Immature natural killer cell (primary cell): ENCODE results near the gene SLC2A3. TPM values are rescaled to one million over a fixed set of nuclear protein-coding genes. Genes with fewer than 3 reads are reported as not detected.
A peak's percentile ranks its signal among the peaks of the same experiment; 100 is the strongest.
"Not testable (repeated sequence)": the region's sequence is repeated elsewhere in the genome, so short reads cannot be mapped to it uniquely, and the experiment has no call there.

ENCODE experiments used
- DNase-seq, 3 donors: peaks; one replicate each; pipeline ENCODE4 v3.0.0; 2022; ENCODE audit warnings: mixed read lengths in 1 of 3
- H3K27ac Mint-ChIP-seq, 6 donors: one replicate each; pipeline ENCODE4 v1.8.0; 2020; ENCODE audit warnings: mixed read lengths in 6 of 6, mild to moderate bottlenecking in 5 of 6, inconsistent platforms in 4 of 6, moderate library complexity in 3 of 6
- H3K27me3 Mint-ChIP-seq, 3 donors: one replicate each; pipeline ENCODE4 v1.8.0; 2020 to 2021; ENCODE audit warnings: low read depth in 3 of 3, mild to moderate bottlenecking in 3 of 3, mixed read lengths in 3 of 3, moderate library complexity in 3 of 3, inconsistent platforms in 1 of 3
- H3K36me3 Mint-ChIP-seq, 3 donors: one replicate each; pipeline ENCODE4 v1.8.0; 2020; ENCODE audit warnings: mixed read lengths in 3 of 3, inconsistent platforms in 2 of 3, mild to moderate bottlenecking in 2 of 3
- H3K4me1 Mint-ChIP-seq, 2 donors: one replicate each; pipeline ENCODE4 v1.8.0; 2020; ENCODE audit warnings: inconsistent platforms in 2 of 2, mild to moderate bottlenecking in 2 of 2, mixed read lengths in 2 of 2, moderate library complexity in 1 of 2
- H3K4me3 Mint-ChIP-seq, 5 donors: one replicate each; pipeline ENCODE4 v1.8.0; 2020; ENCODE audit warnings: mild to moderate bottlenecking in 5 of 5, mixed read lengths in 5 of 5, inconsistent platforms in 3 of 5, moderate library complexity in 3 of 5
- H3K9me3 Mint-ChIP-seq, 6 donors: one replicate each; pipeline ENCODE4 v1.8.0; 2020; ENCODE audit warnings: mild to moderate bottlenecking in 6 of 6, mixed read lengths in 6 of 6, inconsistent platforms in 4 of 6, moderate library complexity in 3 of 6
- polyA plus RNA-seq, 3 donors: library from polyadenylated mRNA; unstranded; fragments of 300-500 nt; fragmentation: Illumina TruSeq; gene quantifications; one replicate each; pipeline ENCODE4 v1.2.3, GENCODE V29; 2021

The SLC2A3 gene
- polyA plus RNA-seq, 3 donors from 2014 or later, result 55.0 to 114 (median 114) TPM

- H3K36me3 Mint-ChIP-seq, H3K9me3 Mint-ChIP-seq, H3K4me3 Mint-ChIP-seq, H3K27ac Mint-ChIP-seq, DNase-seq, H3K27me3 Mint-ChIP-seq: not testable (repeated sequence)
- peaks cover 23 to 28% of the 10 kb centered on the region in 2 donors for H3K4me1 Mint-ChIP-seq
Measured at GRCh38 chr12:7964669-7965068, 28.7 kb upstream of the SLC2A3 start.

GRCh38 chr12:7961395-7962178 is 25.6 kb upstream of the SLC2A3 start:
- no peak for DNase-seq
- H3K27me3 Mint-ChIP-seq, result peaks cover 0 to 14% (median 0%) of the 10 kb centered on the region in 3 donors
- no peaks in the 10 kb centered on the region for H3K9me3 Mint-ChIP-seq
- peak overlapping the region; percentile 92 to 98 (median 96) for H3K27ac Mint-ChIP-seq
- peak overlapping the region; percentile 46 to 94 (median 88) for H3K4me3 Mint-ChIP-seq
- no peaks in the 10 kb centered on the region for H3K36me3 Mint-ChIP-seq
- H3K4me1 Mint-ChIP-seq, result peaks cover 41 to 42% of the 10 kb centered on the region in 2 donors

GRCh38 chr12:7959701-7960121 is 23.7 kb upstream of the SLC2A3 start:
- H3K4me3 Mint-ChIP-seq, result peak overlapping the region; percentile 88 to 95 (median 91)
- H3K27me3 Mint-ChIP-seq, result peaks cover 0 to 14% (median 0%) of the 10 kb centered on the region in 3 donors
- peak; percentile 61 to 72 (median 69) for DNase-seq
- no peaks in the 10 kb centered on the region for H3K36me3 Mint-ChIP-seq
- no peaks in the 10 kb centered on the region for H3K9me3 Mint-ChIP-seq
- peak overlapping the region; percentile 92 to 98 (median 96) for H3K27ac Mint-ChIP-seq
- H3K4me1 Mint-ChIP-seq, result peaks cover 41 to 42% of the 10 kb centered on the region in 2 donors

GRCh38 chr12:7959278-7959677 is 23.3 kb upstream of the SLC2A3 start:
- Mint-ChIP-seq H3K27me3 (peaks cover 0 to 13% (median 0%) of the 10 kb centered on the region in 3 donors), H3K27ac (peak overlapping the region; percentile 92 to 98 (median 96)), H3K4me3 (peak overlapping the region; percentile 88 to 95 (median 91)), H3K4me1 (peaks cover 41 to 42% of the 10 kb centered on the region in 2 donors), H3K9me3 (no peaks in the 10 kb centered on the region), H3K36me3 (no peaks in the 10 kb centered on the region)
- no peak for DNase-seq

- H3K4me1 Mint-ChIP-seq, result peaks cover 20 to 22% of the 10 kb centered on the region in 2 donors
- H3K27ac Mint-ChIP-seq, H3K27me3 Mint-ChIP-seq, H3K36me3 Mint-ChIP-seq, H3K9me3 Mint-ChIP-seq, H3K4me3 Mint-ChIP-seq, DNase-seq: not testable (repeated sequence)
Measured at GRCh38 chr12:7954877-7955276, 18.9 kb upstream of the SLC2A3 start.

- not testable (repeated sequence) for H3K27ac Mint-ChIP-seq, H3K4me3 Mint-ChIP-seq, DNase-seq, H3K9me3 Mint-ChIP-seq, H3K27me3 Mint-ChIP-seq, H3K36me3 Mint-ChIP-seq
- peaks cover 15 to 17% of the 10 kb centered on the region in 2 donors for H3K4me1 Mint-ChIP-seq
Measured at GRCh38 chr12:7954418-7954817, 18.4 kb upstream of the SLC2A3 start.

- DNase-seq, result not testable (repeated sequence)
- H3K27ac Mint-ChIP-seq, result peak overlapping the region in 1 of 6 donors; percentile 73
- peaks cover 10 to 15% of the 10 kb centered on the region in 2 donors for H3K4me1 Mint-ChIP-seq
Measured at GRCh38 chr12:7953912-7954311, 17.9 kb upstream of the SLC2A3 start.

GRCh38 chr12:7951671-7952070 is 15.7 kb upstream of the SLC2A3 start:
- H3K4me3 Mint-ChIP-seq, result no peak overlapping the region
- no peak overlapping the region for H3K27ac Mint-ChIP-seq
- no peak for DNase-seq
- H3K27me3 Mint-ChIP-seq, result no peaks in the 10 kb centered on the region
- no peaks in the 10 kb centered on the region for H3K36me3 Mint-ChIP-seq
- H3K4me1 Mint-ChIP-seq, result peaks cover 0 to 10% of the 10 kb centered on the region in 2 donors
- no peaks in the 10 kb centered on the region for H3K9me3 Mint-ChIP-seq

More at GRCh38 chr12:7953912-7954311, 17.9 kb upstream of the SLC2A3 start:
- H3K36me3 Mint-ChIP-seq, H3K4me3 Mint-ChIP-seq, H3K9me3 Mint-ChIP-seq, H3K27me3 Mint-ChIP-seq: not testable (repeated sequence)

- H3K27ac Mint-ChIP-seq, H3K9me3 Mint-ChIP-seq, H3K4me3 Mint-ChIP-seq, DNase-seq, H3K36me3 Mint-ChIP-seq, H3K27me3 Mint-ChIP-seq: not testable (repeated sequence)
- peaks cover 0 to 10% of the 10 kb centered on the region in 2 donors for H3K4me1 Mint-ChIP-seq
Measured at GRCh38 chr12:7950230-7950943, 14.4 kb upstream of the SLC2A3 start.

GRCh38 chr12:7948589-7949260 is 12.7 kb upstream of the SLC2A3 start:
- DNase-seq, result no peak
- peak overlapping the region; percentile 12 to 72 (median 46) for H3K27ac Mint-ChIP-seq
- H3K36me3 Mint-ChIP-seq, result no peaks in the 10 kb centered on the region
- peaks cover 0 to 10% of the 10 kb centered on the region in 2 donors for H3K4me1 Mint-ChIP-seq
- peak overlapping the region in 2 of 5 donors; percentile 18 for H3K4me3 Mint-ChIP-seq
- no peaks in the 10 kb centered on the region for H3K27me3 Mint-ChIP-seq
- no peaks in the 10 kb centered on the region for H3K9me3 Mint-ChIP-seq

GRCh38 chr12:7947011-7947410 is 11.0 kb upstream of the SLC2A3 start:
- H3K27me3 Mint-ChIP-seq, result no peaks in the 10 kb centered on the region
- no peak overlapping the region for H3K27ac Mint-ChIP-seq
- peaks cover 0 to 10% of the 10 kb centered on the region in 2 donors for H3K4me1 Mint-ChIP-seq
- H3K9me3 Mint-ChIP-seq, result no peaks in the 10 kb centered on the region
- H3K4me3 Mint-ChIP-seq, result no peak overlapping the region
- DNase-seq, result no peak
- no peaks in the 10 kb centered on the region for H3K36me3 Mint-ChIP-seq

- not testable (repeated sequence) for H3K9me3 Mint-ChIP-seq, H3K27ac Mint-ChIP-seq
- H3K4me1 Mint-ChIP-seq, result peaks cover 2 to 10% of the 10 kb centered on the region in 2 donors
Measured at GRCh38 chr12:7944760-7945159, 8.8 kb upstream of the SLC2A3 start.

GRCh38 chr12:7940906-7941305 is 4.9 kb upstream of the SLC2A3 start:
- Mint-ChIP-seq H3K36me3 (no peaks in the 10 kb centered on the region), H3K27ac (peak overlapping the region in 2 of 6 donors; percentile 6 to 17), H3K9me3 (no peaks in the 10 kb centered on the region), H3K27me3 (peaks cover 0 to 2% (median 2%) of the 10 kb centered on the region in 3 donors), H3K4me1 (peaks cover 10 to 11% of the 10 kb centered on the region in 2 donors), H3K4me3 (no peak overlapping the region)
- no peak for DNase-seq

More at GRCh38 chr12:7944760-7945159, 8.8 kb upstream of the SLC2A3 start:
- H3K36me3 Mint-ChIP-seq, H3K4me3 Mint-ChIP-seq, DNase-seq, H3K27me3 Mint-ChIP-seq: not testable (repeated sequence)
